ENCODE measurements around the gene TLR6. TPM values are rescaled to one million over a fixed set of nuclear protein-coding genes. Genes with fewer than 3 reads are reported as not detected.
A peak's percentile ranks its signal among the peaks of the same experiment; 100 is the strongest.

Gene TLR6
- total and polyA plus RNA-seq, 10 of the 15 experiments (the other 5 are each of a cell fraction or from before 2014, with no cell fraction given): 1.1 to 49.4 (median 12.5) TPM

- TF ChIP-seq EP300 (IDR thresholded peaks at IDR 0.05; ENCODE audit: borderline replicate concordance in 1 of 2, control insufficient read depth in 1 of 2, low read depth in 2 of 2, low read length in 2 of 2): peak; percentile 68 to 86; a peak in 3 of 4 replicates
- TF ChIP-seq KDM1A (IDR thresholded peaks at IDR 0.05; ENCODE audit: borderline replicate concordance): no peak
- peak; percentile 42; the same call in 1 of the 2 replicates for TF ChIP-seq IRF4 (IDR thresholded peaks at IDR 0.05; ENCODE audit: low read depth, low read length)
- peak; percentile 77 for TF ChIP-seq JUND (IDR thresholded peaks at IDR 0.05; ENCODE audit: low read depth, low read length)
- TF ChIP-seq, protein P1, sequence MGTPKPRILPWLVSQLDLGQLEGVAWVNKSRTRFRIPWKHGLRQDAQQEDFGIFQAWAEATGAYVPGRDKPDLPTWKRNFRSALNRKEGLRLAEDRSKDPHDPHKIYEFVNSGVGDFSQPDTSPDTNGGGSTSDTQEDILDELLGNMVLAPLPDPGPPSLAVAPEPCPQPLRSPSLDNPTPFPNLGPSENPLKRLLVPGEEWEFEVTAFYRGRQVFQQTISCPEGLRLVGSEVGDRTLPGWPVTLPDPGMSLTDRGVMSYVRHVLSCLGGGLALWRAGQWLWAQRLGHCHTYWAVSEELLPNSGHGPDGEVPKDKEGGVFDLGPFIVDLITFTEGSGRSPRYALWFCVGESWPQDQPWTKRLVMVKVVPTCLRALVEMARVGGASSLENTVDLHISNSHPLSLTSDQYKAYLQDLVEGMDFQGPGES (IDR thresholded peaks at IDR 0.05): no peak
- peak; percentile 90 for TF ChIP-seq ZNF384 (IDR thresholded peaks at IDR 0.05; ENCODE audit: borderline replicate concordance, low read depth, low read length)
- peak; percentile 57; the same call in 1 of the 2 replicates for TF ChIP-seq NBN (IDR thresholded peaks at IDR 0.05)
- TF ChIP-seq KLF5 (IDR thresholded peaks at IDR 0.05; ENCODE audit: partially characterized antibody): no peak
- TF ChIP-seq TCF12 (IDR thresholded peaks at IDR 0.05; ENCODE audit: low read depth, low read length): no peak
- peak; percentile 36; the same call in 1 of the 2 replicates for TF ChIP-seq NR2F1 (conservative IDR thresholded peaks at IDR 0.05)
- TF ChIP-seq ZNF217 (IDR thresholded peaks at IDR 0.05): 0 out of 2 replicates have a peak, but pooled peaks have one; percentile 65
- TF ChIP-seq SMARCA5 (IDR thresholded peaks at IDR 0.05): no peak
- TF ChIP-seq TCF3 (IDR thresholded peaks at IDR 0.05; ENCODE audit: borderline replicate concordance, insufficient read depth, low read depth, low read length): no peak
- no peak for TF ChIP-seq MEF2A (IDR thresholded peaks at IDR 0.05; ENCODE audit: insufficient read depth, low read depth, low read length)
- TF ChIP-seq IKZF2 (IDR thresholded peaks at IDR 0.05): peak; percentile 69 to 81; a peak in 3 of 4 replicates
- TF ChIP-seq TCF7 (IDR thresholded peaks at IDR 0.05; ENCODE audit: borderline replicate concordance): no peak
- peak in 1 of 2 experiments; percentile 41; a peak in 1 of 4 replicates for TF ChIP-seq BHLHE40 (IDR thresholded peaks at IDR 0.05; ENCODE audit: borderline replicate concordance in 1 of 2, low read depth in 2 of 2, low read length in 1 of 2)
- TF ChIP-seq CUX1 (IDR thresholded peaks at IDR 0.05; ENCODE audit: insufficient replicate concordance, low read depth, low read length): peak; percentile 85
- no peak for TF ChIP-seq CHD4 (IDR thresholded peaks at IDR 0.05)
- TF ChIP-seq CHD1 (IDR thresholded peaks at IDR 0.05; ENCODE audit: low read depth, low read length): no peak; the same call in 1 of the 2 replicates
- TF ChIP-seq ZSCAN29 (IDR thresholded peaks at IDR 0.05): no peak
- TF ChIP-seq MEF2B (IDR thresholded peaks at IDR 0.05; ENCODE audit: partially characterized antibody, poor library complexity, severe bottlenecking): peak; percentile 52
- no peak for TF ChIP-seq POLR2A (IDR thresholded peaks at IDR 0.05; ENCODE audit: low read depth, low read length)
- no peak for TF ChIP-seq POU2F2 (IDR thresholded peaks at IDR 0.05; ENCODE audit: borderline replicate concordance, low read depth, low read length)
- peak; percentile 76 for TF ChIP-seq BMI1 (IDR thresholded peaks at IDR 0.05; ENCODE audit: borderline replicate concordance)
- TF ChIP-seq, protein P2, sequence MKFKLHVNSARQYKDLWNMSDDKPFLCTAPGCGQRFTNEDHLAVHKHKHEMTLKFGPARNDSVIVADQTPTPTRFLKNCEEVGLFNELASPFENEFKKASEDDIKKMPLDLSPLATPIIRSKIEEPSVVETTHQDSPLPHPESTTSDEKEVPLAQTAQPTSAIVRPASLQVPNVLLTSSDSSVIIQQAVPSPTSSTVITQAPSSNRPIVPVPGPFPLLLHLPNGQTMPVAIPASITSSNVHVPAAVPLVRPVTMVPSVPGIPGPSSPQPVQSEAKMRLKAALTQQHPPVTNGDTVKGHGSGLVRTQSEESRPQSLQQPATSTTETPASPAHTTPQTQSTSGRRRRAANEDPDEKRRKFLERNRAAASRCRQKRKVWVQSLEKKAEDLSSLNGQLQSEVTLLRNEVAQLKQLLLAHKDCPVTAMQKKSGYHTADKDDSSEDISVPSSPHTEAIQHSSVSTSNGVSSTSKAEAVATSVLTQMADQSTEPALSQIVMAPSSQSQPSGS (IDR thresholded peaks at IDR 0.05; ENCODE audit: low read length): peak; percentile 66
- peak; percentile 89 for TF ChIP-seq JUNB (IDR thresholded peaks at IDR 0.05)
These were observed 32.5 kb upstream of the TLR6 start (continued) for GRCh38 chr4:38889143-38889542.
